Activated CD4-positive, alpha-beta T cell treated with anti-CD3 and anti-CD28 coated beads, Interleukin-2, amount 50 U/mL, for 4 hours (primary cell): ENCODE measurements around the gene RAB7B.

ENCODE experiments used
- DNase-seq, 2 experiments: peaks; one replicate each; pipeline ENCODE4 v3.0.0-alpha.2; 2020

RAB7B gene

GRCh38 chr1:205993068-205993467, 10.1 kb downstream of the RAB7B start:
- DNase-seq: no peak

GRCh38 chr1:205992218-205992882, 10.8 kb downstream of the RAB7B start:
- DNase-seq: no peak

GRCh38 chr1:205991237-205991636, 12.0 kb downstream of the RAB7B start:
- DNase-seq: no peak

- no peak for DNase-seq
Measured at GRCh38 chr1:205990226-205990625, 13.0 kb downstream of the RAB7B start.

- no peak for DNase-seq
Measured at GRCh38 chr1:205989786-205990185, 13.4 kb downstream of the RAB7B start.

- DNase-seq: no peak
Measured at GRCh38 chr1:205988585-205988995, 14.6 kb downstream of the RAB7B start.

GRCh38 chr1:205986861-205987260, 16.3 kb downstream of the RAB7B start:
- DNase-seq: no peak

- DNase-seq: no peak
Measured at GRCh38 chr1:205986292-205986691, 16.9 kb downstream of the RAB7B start.

GRCh38 chr1:205985330-205986005, 17.7 kb downstream of the RAB7B start:
- DNase-seq: no peak

- DNase-seq: no peak
Measured at GRCh38 chr1:205983925-205984725, 19.1 kb downstream of the RAB7B start.

GRCh38 chr1:205981257-205981656, 21.9 kb downstream of the RAB7B start:
- no peak for DNase-seq

- DNase-seq: no peak
Measured at GRCh38 chr1:205980237-205980870, 22.8 kb downstream of the RAB7B start.

- DNase-seq: no peak
Measured at GRCh38 chr1:205979301-205979700, 23.9 kb downstream of the RAB7B start.

- no peak for DNase-seq
Measured at GRCh38 chr1:205978676-205979075, 24.5 kb downstream of the RAB7B start.

- peak; percentile 71 to 74 for DNase-seq
Measured at GRCh38 chr1:205977402-205978014, 25.7 kb downstream of the RAB7B start.

- DNase-seq: no peak
Measured at GRCh38 chr1:205976708-205977401, 26.3 kb downstream of the RAB7B start.

- no peak for DNase-seq
Measured at GRCh38 chr1:205976036-205976435, 27.2 kb downstream of the RAB7B start.

- no peak for DNase-seq
Measured at GRCh38 chr1:205975387-205975998, 27.7 kb downstream of the RAB7B start.

GRCh38 chr1:205974712-205975111, 28.5 kb downstream of the RAB7B start:
- DNase-seq: no peak

- DNase-seq: no peak
Measured at GRCh38 chr1:205973377-205974232, 29.6 kb downstream of the RAB7B start.
